Right atrium auricular region (tissue), 2 donors: ENCODE results near the gene CHPF. TPM values are rescaled to one million over a fixed set of nuclear protein-coding genes. Genes with fewer than 3 reads are reported as not detected.

Source experiments
- DNase-seq: peaks from one replicate; pipeline ENCODE4 v3.0.0-alpha.2; 2019; ENCODE audit warnings: low spot score
- H3K27ac ChIP-seq, 2 donors: fragments of 200-600 bp; sonication (generic); 1 replicate in 1 of 2; 2 replicates in 1 of 2; pipeline ENCODE4 v1.5.1; 2016 to 2019
- H3K27me3 ChIP-seq, 2 donors: fragments of 200-600 bp; sonication (generic); one replicate each; pipeline versions ENCODE4 v1.5.1 to v1.6.0; 2017 to 2019
- H3K36me3 ChIP-seq: fragments of 200-600 bp; sonication (generic); one replicate; pipeline ENCODE4 v1.5.1; 2016
- H3K4me1 ChIP-seq, 2 donors: fragments of 200-600 bp; sonication (generic); one replicate each; pipeline versions ENCODE4 v1.5.1 to v1.6.0; 2017 to 2019
- H3K4me3 ChIP-seq, 2 donors: fragments of 200-600 bp; sonication (generic); 1 replicate in 1 of 2; 2 replicates in 1 of 2; pipeline ENCODE4 v1.5.1; 2017 to 2019; ENCODE audit warnings: mild to moderate bottlenecking in 1 of 2, moderate library complexity in 1 of 2
- H3K9me3 ChIP-seq, 2 donors: fragments of 200-600 bp; sonication (generic); one replicate each; pipeline ENCODE4 v1.5.1; 2019
- CTCF ChIP-seq, 2 donors: fragments of 200-600 bp; sonication (generic); IDR thresholded peaks; one replicate each; pipeline ENCODE4 v1.5.1; 2019; ENCODE audit warnings: antibody characterized with exemption in 2 of 2
- total RNA-seq, 2 donors: library from RNA; depleted of rRNA; stranded (reverse); fragments of >200 nt; gene quantifications; one replicate each; pipeline ENCODE4 v1.1.0, GENCODE V29; 2016

CHPF gene
- total RNA-seq, 2 donors from 2014 or later = 206 to 228 TPM

GRCh38 chr2:219517954-219518778 is 25.4 kb downstream of the CHPF start:
- no peak for DNase-seq
- Histone ChIP-seq H3K4me3 (no peak overlapping the region), H3K27me3 (no peaks in the 10 kb centered on the region), H3K27ac (no peak overlapping the region), H3K36me3 (no peaks in the 10 kb centered on the region), H3K9me3 (no peaks in the 10 kb centered on the region), H3K4me1 (peaks cover 0 to 55% of the 10 kb centered on the region in 2 donors)
- TF ChIP-seq CTCF (IDR thresholded peaks at IDR 0.05) = no peak

DNA sequence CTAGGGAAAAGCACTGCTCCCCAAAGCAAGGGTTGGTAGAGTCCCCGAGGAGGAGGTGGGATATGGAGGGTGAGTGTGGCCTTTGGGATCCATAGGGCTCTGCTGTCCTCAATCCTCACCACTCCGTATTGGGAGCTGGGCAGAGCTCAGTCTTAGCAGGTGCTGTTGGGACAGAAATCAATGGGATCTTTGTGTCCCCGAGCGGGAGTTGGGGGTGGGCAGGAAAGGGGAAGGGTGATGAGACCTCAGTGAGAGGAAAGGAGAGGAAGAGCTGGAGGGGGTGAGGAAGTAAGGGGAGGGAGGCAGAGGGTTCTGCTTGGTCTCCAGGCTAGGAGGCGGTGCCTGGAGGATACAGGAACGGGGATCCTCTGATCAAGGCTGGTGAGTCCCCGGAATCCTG is 26.7 kb downstream of the CHPF start:
- Histone ChIP-seq H3K4me3 (no peak overlapping the region), H3K27me3 (no peaks in the 10 kb centered on the region), H3K4me1 (peaks cover 0 to 55% of the 10 kb centered on the region in 2 donors), H3K9me3 (no peaks in the 10 kb centered on the region), H3K27ac (no peak overlapping the region), H3K36me3 (no peaks in the 10 kb centered on the region)
- DNase-seq = no peak
- no peak for TF ChIP-seq CTCF (IDR thresholded peaks at IDR 0.05)

DNA sequence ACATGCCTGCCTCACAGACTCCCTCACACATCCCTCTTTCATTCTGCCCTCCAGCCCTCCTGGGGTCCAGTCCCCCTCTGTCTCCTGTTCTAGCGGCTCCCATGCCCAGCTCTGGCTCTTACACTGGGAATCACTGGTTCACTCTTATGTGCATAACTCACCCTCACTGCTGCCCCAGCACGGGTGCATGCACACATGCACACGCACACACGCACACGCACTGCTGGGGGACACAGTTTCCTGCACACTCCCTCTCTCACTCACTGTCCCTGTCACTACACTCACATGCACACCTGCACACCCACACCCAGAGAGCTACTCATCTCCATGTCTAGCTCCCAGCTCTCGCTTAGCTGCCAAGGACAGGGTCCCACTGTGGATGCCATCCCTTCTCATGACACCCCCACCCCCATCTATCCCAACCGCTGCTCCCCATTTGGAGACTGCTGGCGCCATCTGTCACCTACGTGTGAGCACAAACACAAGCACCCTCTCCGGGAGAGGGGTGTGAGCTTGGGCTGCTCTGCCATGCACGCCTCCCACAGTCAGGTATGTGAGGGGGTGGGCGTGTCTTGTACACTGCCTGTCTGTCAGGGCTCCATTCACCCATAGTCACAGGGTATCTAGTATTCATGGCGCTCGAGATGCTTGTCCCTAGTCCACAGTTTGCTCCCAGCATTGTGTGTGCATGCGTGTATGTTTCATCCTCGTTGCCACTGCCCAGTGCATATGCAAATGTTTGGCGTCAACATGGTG is 27.6 kb downstream of the CHPF start:
- no peaks in the 10 kb centered on the region for H3K9me3 ChIP-seq
- TF ChIP-seq CTCF (IDR thresholded peaks at IDR 0.05) = no peak
- DNase-seq = no peak

DNA sequence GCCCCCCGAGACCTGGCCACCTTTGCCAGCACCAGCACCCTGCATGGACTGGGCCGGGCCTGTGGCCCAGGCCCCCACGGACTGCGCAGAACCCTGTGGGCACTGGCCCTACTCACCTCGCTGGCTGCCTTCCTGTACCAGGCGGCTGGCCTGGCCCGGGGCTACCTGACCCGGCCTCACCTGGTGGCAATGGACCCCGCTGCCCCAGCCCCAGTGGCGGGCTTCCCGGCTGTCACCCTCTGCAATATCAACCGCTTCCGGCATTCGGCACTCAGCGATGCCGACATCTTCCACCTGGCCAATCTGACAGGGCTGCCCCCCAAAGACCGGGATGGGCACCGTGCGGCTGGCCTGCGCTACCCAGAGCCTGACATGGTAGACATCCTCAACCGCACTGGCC is 28.8 kb downstream of the CHPF start:
- Histone ChIP-seq H3K4me3 (no peak overlapping the region), H3K27ac (peak overlapping the region in 1 of 2 donors; percentile 28), H3K36me3 (no peaks in the 10 kb centered on the region), H3K4me1 (peaks cover 0 to 55% of the 10 kb centered on the region in 2 donors), H3K9me3 (no peaks in the 10 kb centered on the region), H3K27me3 (no peaks in the 10 kb centered on the region)
- no peak for DNase-seq
- TF ChIP-seq CTCF (IDR thresholded peaks at IDR 0.05) = no peak

More for the DNA sequence above, 27.6 kb downstream of the CHPF start:
- no peaks in the 10 kb centered on the region for H3K36me3 ChIP-seq
- H3K27ac ChIP-seq = no peak overlapping the region
- no peaks in the 10 kb centered on the region for H3K27me3 ChIP-seq
- peaks cover 0 to 55% of the 10 kb centered on the region in 2 donors for H3K4me1 ChIP-seq
- H3K4me3 ChIP-seq = no peak overlapping the region

- Histone ChIP-seq H3K36me3 (no peaks in the 10 kb centered on the region), H3K9me3 (no peaks in the 10 kb centered on the region), H3K4me1 (peaks cover 0 to 56% of the 10 kb centered on the region in 2 donors), H3K4me3 (peak within 1 kb of the TSS in 1 of 2 donors; percentile 10), H3K27ac (peak within 1 kb of the TSS; percentile 9 to 28), H3K27me3 (no peaks in the 10 kb centered on the region)
- no peak for DNase-seq
- TF ChIP-seq CTCF (IDR thresholded peaks at IDR 0.05) = no peak
Measured at GRCh38 chr2:219514196-219514761, 29.3 kb downstream of the CHPF start, which contains the start of gene ASIC4. TSS of gene ASIC4 (plus strand) at chr2:219514482. CDS start at chr2:219514725, 243 bp downstream.
